Measurements from ENCODE around the gene ATP11A.

- TF ChIP-seq CTCF (IDR thresholded peaks at IDR 0.05) (no peak), POLR2A (IDR thresholded peaks at IDR 0.05) (no peak)
Measured at GRCh38 chr13:112692104-112692503, 2.3 kb downstream of the ATP11A start.
